Measurements from ENCODE around the gene DBR1. TPM values are rescaled to one million over a fixed set of nuclear protein-coding genes. Genes with fewer than 3 reads are reported as not detected.

DBR1 gene
- total RNA-seq, 4 donors from 2014 or later, result 7.5 to 8.9 (median 7.8) TPM; not detected in 1

GRCh38 chr3:138196023-138196422 lies 21.3 kb upstream of the DBR1 start:
- WGBS, 2 donors (ENCODE audit: low coverage in 1 of 2), result 94 to 95% methylated on average over 2 of the region's 2 CpGs
- in situ Hi-C loops (cut with MboI; ENCODE audit: low pct_ligation_motif_present in 1 of 4, low pct_unique_long_range_greater_than_20kb in 1 of 4, low sequenced_read_pairs in 3 of 4), result no loop called here

DNA sequence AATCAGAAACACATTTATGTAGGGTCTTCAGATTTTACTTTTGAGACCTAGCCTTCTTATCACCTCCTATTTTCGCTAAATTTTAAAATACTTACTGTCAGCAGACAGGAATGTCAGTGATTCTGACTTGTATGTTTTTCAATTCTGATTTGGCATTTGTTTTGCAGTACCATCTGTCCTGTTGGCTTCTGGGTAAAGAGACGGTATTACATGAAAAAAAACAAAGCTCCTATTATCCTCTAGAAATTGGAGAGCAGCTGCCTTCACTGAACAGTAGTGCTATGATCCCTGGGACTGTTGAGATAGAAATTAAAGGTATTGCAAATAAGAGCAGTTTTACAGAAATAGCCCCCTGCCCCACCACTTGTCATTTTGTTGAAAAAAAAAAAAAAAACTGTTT lies 20.8 kb upstream of the DBR1 start:
- peaks cover 0 to 5% (median 0%) of the 10 kb centered on the region in 4 donors for H3K36me3 ChIP-seq
- no peak overlapping the region for H3K27ac ChIP-seq
- no peaks in the 10 kb centered on the region for H3K9me3 ChIP-seq
- in situ Hi-C loops (cut with MboI; ENCODE audit: low pct_ligation_motif_present in 1 of 4, low pct_unique_long_range_greater_than_20kb in 1 of 4, low sequenced_read_pairs in 3 of 4) (no loop called here), intact Hi-C loops (cut with DNase I; ENCODE audit: low total_unique reads) (no loop called here)
- H3K4me3 ChIP-seq, result no peak overlapping the region
- WGBS, 2 donors (ENCODE audit: low coverage in 1 of 2), result 36 to 58% methylated on average over 2 of the region's 2 CpGs
- no peaks in the 10 kb centered on the region for H3K27me3 ChIP-seq
- DNase-seq, result no peak
- peaks cover 0 to 9% (median 2%) of the 10 kb centered on the region in 4 donors for H3K4me1 ChIP-seq
- TF ChIP-seq EP300 (IDR thresholded peaks at IDR 0.05; ENCODE audit: low read depth) (no peak), POLR2AphosphoS5 (IDR thresholded peaks at IDR 0.05) (no peak), POLR2A (IDR thresholded peaks at IDR 0.05) (no peak)
- TF ChIP-seq, protein P1, sequence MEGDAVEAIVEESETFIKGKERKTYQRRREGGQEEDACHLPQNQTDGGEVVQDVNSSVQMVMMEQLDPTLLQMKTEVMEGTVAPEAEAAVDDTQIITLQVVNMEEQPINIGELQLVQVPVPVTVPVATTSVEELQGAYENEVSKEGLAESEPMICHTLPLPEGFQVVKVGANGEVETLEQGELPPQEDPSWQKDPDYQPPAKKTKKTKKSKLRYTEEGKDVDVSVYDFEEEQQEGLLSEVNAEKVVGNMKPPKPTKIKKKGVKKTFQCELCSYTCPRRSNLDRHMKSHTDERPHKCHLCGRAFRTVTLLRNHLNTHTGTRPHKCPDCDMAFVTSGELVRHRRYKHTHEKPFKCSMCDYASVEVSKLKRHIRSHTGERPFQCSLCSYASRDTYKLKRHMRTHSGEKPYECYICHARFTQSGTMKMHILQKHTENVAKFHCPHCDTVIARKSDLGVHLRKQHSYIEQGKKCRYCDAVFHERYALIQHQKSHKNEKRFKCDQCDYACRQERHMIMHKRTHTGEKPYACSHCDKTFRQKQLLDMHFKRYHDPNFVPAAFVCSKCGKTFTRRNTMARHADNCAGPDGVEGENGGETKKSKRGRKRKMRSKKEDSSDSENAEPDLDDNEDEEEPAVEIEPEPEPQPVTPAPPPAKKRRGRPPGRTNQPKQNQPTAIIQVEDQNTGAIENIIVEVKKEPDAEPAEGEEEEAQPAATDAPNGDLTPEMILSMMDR (IDR thresholded peaks at IDR 0.05), result no peak

More at GRCh38 chr3:138196023-138196422, 21.3 kb upstream of the DBR1 start:
- TF ChIP-seq POLR2A (IDR thresholded peaks at IDR 0.05) (no peak), POLR2AphosphoS5 (IDR thresholded peaks at IDR 0.05) (no peak), EP300 (IDR thresholded peaks at IDR 0.05; ENCODE audit: low read depth) (no peak)
- TF ChIP-seq, protein P1 (IDR thresholded peaks at IDR 0.05), result no peak
- peaks cover 0 to 4% (median 0%) of the 10 kb centered on the region in 4 donors for H3K4me1 ChIP-seq
- H3K27me3 ChIP-seq, result no peaks in the 10 kb centered on the region
- no peak for DNase-seq
- no peak overlapping the region for H3K27ac ChIP-seq
- no peaks in the 10 kb centered on the region for H3K36me3 ChIP-seq
- intact Hi-C loops (cut with DNase I; ENCODE audit: low total_unique reads), result no loop called here
- no peak overlapping the region for H3K4me3 ChIP-seq
- H3K9me3 ChIP-seq, result no peaks in the 10 kb centered on the region

DNA sequence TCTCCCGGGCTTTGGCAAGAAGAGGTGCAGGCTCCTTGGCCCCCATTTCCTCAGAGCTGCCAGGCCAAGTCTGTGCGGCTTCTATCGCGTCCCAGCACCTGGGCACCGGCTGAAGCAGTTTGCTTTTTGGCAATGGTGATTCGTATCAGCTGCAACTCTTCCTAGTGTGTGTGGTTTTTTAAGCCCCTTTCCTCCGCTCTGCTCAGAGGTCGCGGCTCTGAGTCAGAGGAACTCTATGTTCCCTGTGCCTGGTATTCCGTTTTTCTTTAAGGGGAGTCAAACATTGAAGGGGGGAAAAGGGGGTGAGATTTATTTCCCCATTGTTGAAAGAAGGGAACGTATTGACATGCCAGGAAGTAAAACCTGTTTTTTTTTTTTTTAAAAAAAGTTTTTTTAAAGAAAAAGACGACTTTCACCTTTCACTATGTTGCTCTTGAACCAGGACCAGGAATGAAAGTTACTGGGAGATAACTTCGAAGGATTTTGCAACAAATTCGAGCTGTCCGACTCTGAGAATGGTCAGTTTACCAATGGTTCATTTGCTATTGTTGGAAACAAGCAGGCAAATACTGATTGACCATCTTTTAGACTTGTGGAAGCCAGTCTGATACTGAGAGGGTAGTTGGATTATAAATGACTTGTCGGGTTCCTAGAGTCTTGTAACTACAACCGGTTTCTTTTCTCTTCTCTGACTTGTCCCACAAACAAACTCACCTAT lies 13.5 kb upstream of the DBR1 start:
- H3K36me3 ChIP-seq, result peaks cover 0 to 5% (median 0%) of the 10 kb centered on the region in 4 donors
- H3K27me3 ChIP-seq, result peaks cover 5% of the 10 kb centered on the region
- peak overlapping the region; percentile 96 to 97 (median 97) for H3K27ac ChIP-seq
- in situ Hi-C loops (cut with MboI; ENCODE audit: low pct_ligation_motif_present in 1 of 4, low pct_unique_long_range_greater_than_20kb in 1 of 4, low sequenced_read_pairs in 3 of 4) (no loop called here), intact Hi-C loops (cut with DNase I; ENCODE audit: low total_unique reads) (no loop called here)
- no peak for DNase-seq
- 1 to 4% methylated on average over 13 to 16 of the region's 17 CpGs for WGBS, 2 donors (ENCODE audit: low coverage in 1 of 2)
- peaks cover 10 to 32% (median 28%) of the 10 kb centered on the region in 4 donors for H3K4me1 ChIP-seq
- TF ChIP-seq POLR2AphosphoS5 (IDR thresholded peaks at IDR 0.05) (peak; percentile 52 to 74 (median 59)), EP300 (IDR thresholded peaks at IDR 0.05; ENCODE audit: low read depth) (peak; percentile 74), POLR2A (IDR thresholded peaks at IDR 0.05) (no peak)
- TF ChIP-seq, protein P1 (IDR thresholded peaks at IDR 0.05), result no peak
- no peaks in the 10 kb centered on the region for H3K9me3 ChIP-seq
- H3K4me3 ChIP-seq, result peak overlapping the region; percentile 85 to 87 (median 86)

GRCh38 chr3:138187296-138188012 lies 12.7 kb upstream of the DBR1 start, which contains the start of gene ARMC8:
Gene ARMC8, plus strand, starts transcription at chr3:138187301. Its CDS starts 254 bp downstream, at chr3:138187555.
- Histone ChIP-seq H3K4me3 (peak within 1 kb of the TSS; percentile 85 to 87 (median 86)), H3K9me3 (no peaks in the 10 kb centered on the region), H3K27ac (peak within 1 kb of the TSS; percentile 96 to 97 (median 97)), H3K27me3 (peaks cover 5% of the 10 kb centered on the region), H3K4me1 (peaks cover 10 to 32% (median 28%) of the 10 kb centered on the region in 4 donors), H3K36me3 (peaks cover 0 to 5% (median 0%) of the 10 kb centered on the region in 4 donors)
- TF ChIP-seq, protein P1 (IDR thresholded peaks at IDR 0.05), result peak in 1 of 5 experiments; percentile 10
- TF ChIP-seq POLR2AphosphoS5 (IDR thresholded peaks at IDR 0.05) (peak; percentile 89 to 92 (median 91)), EP300 (IDR thresholded peaks at IDR 0.05; ENCODE audit: low read depth) (no peak), POLR2A (IDR thresholded peaks at IDR 0.05) (peak; percentile 89)
- in situ Hi-C loops (cut with MboI; ENCODE audit: low pct_ligation_motif_present in 1 of 4, low pct_unique_long_range_greater_than_20kb in 1 of 4, low sequenced_read_pairs in 3 of 4), result no loop called here
- intact Hi-C loops (cut with DNase I; ENCODE audit: low total_unique reads), result no loop called here
- 0% methylated on average over 41 of the region's 59 CpGs; no CpG with 5 or more reads in 1 of the 2 donors for WGBS, 2 donors (ENCODE audit: low coverage in 1 of 2)
- DNase-seq, result peak; percentile 73

Data from transverse colon (tissue), 4 donors.